ENCODE data around the gene SH3RF3.
"Not testable (repeated sequence)": the region's sequence is repeated elsewhere in the genome, so short reads cannot be mapped to it uniquely, and the experiment has no call there.

The SH3RF3 gene

DNA sequence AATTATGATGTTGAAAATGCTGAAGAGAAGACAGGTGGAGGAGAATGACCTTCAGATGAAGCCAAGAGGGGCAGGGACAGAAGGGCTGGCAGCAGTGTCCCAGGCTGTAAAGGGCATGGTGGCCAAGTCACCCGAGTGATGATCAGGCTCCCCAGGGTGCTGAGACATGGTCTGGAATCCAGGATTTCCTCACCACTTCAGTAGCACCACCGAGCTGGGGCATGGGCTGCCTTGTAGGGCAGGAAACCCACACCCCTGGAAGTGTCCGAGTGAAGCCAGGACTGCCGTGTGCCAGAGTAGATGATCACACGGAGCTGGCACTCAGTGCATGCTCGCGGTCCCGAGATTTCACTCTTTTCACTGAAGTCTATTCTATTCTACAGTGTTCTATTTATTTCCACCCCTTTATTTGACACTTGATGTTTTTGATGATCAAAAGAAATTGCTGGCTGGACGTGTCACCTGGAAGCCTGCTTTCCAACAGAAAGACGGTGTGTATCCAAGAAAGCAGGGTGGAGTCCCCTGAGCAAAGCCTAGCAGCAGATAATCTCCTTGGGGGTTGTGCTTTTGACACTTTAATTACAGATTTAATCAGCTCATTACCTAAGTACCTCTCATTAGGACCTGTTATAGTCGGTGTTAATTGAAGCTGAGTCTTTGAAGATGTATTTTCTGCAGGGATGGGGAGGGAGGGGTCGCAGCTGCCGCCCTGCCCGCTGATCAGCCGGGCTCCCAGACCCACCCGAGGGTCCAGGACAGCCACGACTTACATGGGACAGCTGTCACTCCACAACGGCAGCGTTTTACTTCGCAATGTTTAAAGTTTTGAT is 392.4 kb downstream of the SH3RF3 start:
- no peak for DNase-seq (ENCODE audit: low read depth in 2 of 2)

DNA sequence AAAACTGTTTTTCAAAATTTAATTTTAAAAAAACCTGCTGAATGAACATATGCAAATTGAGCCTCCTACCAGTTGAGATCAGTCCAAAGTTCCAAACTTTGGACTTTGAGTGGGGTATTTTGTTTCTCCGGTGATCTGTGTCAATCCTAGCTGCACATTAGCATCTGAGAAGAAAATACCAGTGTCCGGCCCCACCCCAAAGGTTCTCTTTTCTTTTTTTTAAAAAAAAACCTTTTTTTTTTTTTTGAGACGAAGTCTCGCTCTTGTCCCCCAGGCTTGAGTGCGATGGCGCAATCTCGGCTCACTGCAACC is 393.0 kb downstream of the SH3RF3 start:
- no peak for DNase-seq (ENCODE audit: low read depth in 2 of 2)

DNA sequence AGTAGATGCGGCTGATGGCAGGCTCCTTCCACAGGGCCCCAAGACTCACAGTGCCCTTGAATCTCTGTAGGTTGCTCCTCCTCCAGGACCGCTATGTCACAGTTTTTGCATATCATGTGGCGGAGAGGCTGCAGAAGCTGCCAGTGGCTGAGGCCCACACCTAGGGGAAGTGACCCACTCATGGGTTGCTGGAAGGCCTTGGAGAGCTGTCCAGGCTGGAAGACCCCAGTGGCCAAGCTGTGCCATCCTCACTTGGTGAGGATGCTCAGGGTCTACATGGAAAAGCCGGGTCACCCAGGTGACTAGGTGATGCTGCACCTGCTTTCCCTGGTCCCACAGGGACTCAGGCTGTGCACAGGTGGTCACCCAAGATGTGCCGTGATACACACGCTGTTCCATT is 394.1 kb downstream of the SH3RF3 start:
- no peak for DNase-seq (ENCODE audit: low read depth in 2 of 2)

DNA sequence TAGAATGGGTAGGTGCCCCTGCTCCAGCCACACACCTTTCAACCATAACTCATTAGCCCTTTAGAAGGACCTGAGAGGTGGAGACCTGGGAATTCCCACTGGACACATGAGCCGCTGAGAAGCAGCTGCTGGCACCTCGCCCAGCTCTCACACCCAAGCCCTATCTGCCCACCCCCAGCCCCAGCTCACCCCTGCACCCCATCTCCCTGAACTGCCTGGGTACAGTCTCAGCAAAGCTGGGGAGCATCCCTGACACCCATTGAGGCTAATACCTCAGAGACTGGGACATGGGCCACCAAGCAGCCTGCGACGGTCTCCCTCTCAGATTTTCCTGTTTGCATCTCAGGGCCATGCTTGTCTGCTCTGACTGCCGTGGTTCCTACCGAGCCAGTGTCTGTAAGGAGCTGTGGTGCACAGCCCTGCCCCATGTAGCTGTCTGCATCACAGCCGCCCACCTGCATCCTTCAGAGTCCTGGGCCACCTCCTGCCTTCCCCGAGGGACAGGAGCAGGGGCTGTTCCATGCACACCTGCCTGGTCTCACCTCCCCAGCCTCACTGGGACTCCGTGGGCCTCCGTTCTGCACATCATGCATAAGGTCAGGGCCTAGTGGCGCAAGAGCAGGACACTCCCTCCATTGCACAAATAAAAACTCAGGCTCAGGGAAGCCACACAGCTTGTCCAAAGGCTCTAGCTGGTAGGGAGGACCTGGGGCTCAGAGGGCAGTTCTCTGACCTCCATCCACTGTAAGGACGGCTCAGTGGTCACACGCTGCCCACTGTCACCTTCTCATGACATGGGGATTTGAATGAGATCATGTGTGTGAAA is 394.7 kb downstream of the SH3RF3 start:
- DNase-seq (ENCODE audit: low read depth in 2 of 2) = no peak

DNA sequence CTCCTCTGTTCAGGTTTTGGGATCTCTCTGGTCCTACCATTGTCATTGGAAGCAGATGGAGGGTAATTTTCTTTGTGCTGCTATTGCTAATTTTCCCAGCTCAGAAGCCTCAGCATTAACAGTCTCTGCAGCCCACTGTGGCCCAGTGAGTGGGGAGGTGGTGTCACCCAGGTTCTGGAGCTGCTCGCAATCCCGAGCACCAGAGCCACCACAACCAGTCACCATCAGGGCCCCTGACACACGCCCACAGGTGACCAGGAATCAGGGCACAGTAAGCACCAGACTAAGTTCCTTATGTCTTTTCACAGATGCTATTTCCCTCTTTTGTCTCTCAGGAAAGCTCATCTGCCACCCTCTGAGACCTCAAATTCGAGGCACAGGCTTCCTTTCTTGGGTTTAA is 396.8 kb downstream of the SH3RF3 start:
- no peak for DNase-seq (ENCODE audit: low read depth in 2 of 2)

DNA sequence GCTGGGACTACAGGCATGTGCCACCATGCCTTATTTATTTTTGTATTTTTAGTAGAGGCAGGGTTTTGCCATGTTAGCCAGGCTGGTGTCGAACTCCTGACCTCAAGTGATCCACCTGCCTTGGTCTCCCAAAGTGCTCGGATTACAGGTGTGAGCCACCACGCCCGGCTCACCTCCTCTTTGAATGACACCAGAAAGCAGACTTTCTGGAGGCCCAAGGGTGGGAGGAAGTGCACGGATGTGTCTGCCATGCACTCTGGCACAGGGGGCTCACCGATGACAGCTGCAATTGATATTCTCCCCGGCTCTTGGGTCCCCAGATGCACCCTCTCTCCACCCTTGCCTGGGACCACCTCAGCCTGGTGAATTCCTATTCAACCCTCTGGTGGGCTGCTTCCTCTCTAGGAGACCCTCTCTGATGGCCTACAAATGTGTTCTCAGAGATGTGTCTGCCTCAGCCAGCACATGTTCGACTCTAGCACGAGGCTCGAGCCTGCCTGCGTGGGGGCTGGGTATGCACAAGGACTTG is 397.5 kb downstream of the SH3RF3 start:
- no peak for DNase-seq (ENCODE audit: low read depth in 2 of 2)

DNA sequence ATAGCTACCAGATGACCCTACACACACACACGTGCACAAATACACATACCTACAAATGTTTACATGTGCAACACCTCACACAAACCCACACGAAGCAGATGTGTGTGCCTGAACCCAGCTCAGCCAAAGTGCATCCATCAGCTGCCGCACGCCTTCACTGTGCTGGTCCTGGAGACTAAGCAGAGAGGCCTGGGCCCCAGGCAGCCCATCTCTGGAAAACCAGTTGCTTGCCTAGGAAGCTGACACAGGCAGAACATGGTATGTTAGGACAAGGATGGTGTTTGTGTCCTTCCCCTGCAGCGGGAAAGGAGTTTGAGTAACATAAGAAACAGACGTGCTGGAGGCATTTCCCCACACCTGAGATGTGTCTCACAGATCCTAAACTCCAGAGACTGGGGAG is 398.1 kb downstream of the SH3RF3 start:
- DNase-seq (ENCODE audit: low read depth in 2 of 2) = no peak

DNA sequence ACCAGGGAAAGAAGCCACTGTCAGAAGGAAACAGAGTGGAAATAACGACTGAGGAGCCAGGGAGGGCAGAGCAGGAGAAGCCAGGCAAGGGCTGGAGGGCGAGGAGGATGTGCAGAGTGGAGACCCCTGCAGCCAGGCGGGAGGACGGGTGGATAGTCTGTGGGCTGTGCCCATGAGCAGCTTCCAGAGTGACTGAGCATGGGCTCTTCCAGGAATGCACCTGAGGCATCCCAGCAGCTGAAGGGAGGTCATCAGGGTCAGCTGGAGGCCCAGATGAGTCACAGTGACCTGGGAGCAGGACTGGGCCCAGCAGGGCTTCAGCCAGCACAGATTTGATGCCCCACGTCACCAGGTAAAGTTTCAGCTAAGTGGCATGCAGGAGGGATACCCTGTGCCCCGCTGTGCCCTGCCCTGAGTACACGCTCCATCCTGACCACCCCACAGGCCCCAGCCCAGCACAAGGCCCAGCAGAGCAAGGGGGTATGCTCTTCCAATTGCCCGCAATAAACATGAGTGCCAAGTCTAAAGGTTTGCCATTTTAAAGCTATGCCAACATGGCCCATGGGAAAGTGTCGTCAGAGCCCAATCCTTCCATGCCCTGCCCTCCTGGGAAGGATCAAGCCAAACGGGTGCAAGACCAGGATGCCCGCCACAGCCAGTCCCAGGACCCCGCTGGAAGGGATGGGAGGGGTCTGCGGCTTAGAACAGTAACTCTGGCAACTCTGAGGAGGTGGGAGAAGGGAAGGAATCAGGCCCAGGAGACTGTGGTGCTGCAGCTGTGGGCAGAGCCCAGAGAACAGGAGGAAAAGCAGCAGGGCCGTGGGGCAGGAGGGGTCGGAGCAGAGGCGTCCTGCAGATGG is 399.1 kb downstream of the SH3RF3 start:
- DNase-seq (ENCODE audit: low read depth in 2 of 2) = no peak

DNA sequence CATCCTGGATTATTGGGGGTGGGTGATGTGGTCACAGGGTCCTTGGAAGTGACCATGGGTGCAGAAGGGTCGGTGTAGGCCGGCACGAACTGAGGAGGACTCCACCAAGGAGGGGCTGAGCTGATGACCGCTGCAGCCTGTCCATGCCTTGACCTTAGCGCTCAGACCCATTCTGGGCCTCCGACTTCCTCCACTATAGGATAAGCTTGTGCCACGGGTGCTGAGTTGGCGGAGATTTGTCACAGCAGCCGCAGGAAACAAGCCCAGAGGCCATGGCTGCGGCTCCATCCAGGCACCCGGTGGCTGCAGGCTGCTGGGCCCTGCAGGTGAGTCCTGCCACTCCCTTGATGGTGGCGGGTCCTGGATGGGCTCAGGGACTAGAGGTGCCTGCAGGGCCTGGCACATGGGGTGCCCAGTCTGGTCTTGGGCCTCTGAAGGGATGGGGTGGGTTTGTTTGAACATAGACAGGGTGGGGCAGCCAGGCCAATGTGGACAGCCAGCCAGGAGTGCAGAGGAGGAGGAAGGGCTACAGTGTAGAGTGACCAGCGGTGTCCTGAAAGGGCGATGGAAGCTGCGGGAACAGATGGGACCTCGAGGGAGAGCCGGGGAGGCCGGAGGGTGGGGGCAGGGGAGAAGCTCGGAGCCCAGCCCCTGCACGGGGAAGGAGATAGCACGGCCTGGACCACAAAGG is 400.0 kb downstream of the SH3RF3 start:
- no peak for DNase-seq (ENCODE audit: low read depth in 2 of 2)

DNA sequence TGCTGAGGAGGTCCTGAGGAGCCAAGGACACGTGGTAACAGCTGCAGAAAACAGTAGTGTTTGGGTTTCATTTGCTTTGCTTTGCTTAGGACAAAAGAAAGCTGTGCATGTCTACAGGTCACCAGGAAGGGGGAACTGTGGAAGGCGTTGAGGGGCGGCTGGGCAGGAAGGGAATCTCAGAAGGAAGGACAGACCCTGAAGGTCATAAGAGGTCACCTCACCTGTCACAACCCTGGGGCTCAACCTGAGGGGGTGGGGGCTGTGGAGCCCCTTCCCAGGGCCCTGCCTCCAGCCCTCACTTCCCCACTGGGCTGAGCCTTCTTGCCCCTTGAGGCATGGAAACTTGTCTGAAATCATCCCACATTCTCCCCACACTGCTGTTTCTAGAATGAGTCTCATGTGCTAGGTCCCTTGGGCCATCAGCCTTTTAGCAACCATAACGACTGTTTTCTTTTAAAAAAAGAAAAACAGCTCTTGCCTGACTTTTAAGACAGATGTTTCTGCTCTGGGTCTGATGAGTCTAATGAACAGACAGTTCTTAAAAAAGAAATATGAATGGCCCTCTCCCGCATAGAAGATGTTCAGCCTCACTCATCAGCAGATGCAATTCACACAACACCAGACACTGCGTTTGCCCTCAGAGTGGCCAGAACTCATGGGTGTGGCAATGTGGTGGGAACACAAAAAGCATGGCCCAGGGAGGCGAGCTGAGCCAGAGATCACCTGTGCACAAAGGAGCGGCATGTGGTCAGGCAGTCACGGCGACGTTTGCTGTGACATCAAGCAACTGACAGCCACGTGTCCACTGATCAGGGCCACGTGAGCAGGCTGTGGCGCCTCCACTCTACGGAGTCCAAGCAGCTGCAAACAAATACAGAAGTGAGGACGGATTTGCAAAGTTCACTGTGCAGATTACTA is 400.8 kb downstream of the SH3RF3 start:
- DNase-seq (ENCODE audit: low read depth in 2 of 2) = no peak

DNA sequence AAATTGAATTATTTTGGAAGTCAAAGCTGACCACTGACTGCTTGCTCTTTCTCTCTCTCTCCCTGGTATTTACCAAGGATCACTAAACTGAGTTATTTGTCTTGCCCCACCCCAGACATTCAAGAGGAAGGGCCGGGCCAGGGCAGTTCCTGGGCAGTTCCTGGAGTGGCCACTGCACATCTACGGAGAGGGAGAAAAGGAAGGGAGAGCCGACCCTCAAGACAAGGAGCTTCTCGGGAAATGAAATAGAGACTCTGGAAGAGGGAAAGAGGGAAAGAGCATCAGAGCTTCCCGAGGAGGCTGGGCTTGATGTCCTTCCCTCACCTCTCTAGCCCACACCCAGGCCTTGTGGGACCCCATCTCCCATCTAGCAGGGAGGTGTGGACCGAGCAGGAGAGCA is 401.7 kb downstream of the SH3RF3 start:
- DNase-seq (ENCODE audit: low read depth in 2 of 2) = no peak

DNA sequence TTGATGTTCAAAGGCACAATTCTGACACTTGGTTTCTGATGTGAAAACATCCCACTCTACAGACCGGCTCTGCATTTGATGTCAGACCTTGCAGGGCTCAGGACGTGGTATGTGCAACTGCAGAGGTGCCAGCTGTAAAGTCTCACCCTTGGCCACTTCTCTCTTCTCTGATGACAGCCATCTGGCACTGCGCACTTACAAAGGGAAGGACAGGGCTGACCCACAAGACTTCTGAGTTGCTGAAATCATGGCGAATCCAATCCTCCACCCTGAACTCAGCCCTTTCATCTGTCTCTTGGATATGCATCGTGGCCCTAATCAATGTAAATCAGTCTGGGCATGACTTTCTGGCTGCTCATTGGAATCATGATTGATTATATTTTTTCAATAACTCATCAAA is 402.2 kb downstream of the SH3RF3 start:
- DNase-seq (ENCODE audit: low read depth in 2 of 2) = no peak

DNA sequence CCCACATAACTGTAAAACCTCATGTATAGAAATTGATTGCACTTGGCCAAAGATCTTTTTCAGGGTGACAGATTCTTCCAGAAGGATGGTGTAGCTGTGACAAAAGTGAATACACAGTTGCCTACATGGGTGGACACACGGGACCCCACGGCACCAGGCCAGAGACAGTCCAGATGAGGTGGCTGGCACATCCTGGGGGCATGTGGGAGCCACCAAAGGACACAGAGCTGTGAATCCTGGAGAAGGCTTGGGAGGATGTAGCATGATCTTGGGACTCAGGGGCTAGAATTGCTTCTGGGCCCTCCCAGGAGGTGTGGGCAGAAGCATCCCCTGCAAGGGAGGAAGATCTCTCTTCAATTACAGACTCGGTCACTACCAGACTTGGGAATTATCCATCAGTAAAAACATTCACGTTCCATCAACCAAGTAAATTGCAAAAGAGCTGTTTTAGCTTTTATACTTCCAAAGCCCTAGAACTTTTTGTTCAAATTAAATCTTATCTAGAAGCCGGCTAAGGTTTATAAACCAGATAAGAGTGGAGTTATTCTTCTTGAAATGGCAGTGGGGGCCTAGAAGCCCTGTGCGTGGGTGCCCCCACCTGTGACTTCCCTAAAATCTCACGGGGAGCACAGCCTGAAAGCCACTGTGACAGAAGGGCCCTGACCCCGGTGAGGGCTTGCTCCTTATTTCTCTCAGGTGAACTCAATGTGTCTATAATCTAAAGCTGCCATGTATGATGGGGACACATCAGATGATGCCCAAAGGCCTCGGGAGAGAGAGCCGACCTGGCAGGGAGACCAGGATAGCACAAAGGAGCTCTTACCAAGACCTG is 403.1 kb downstream of the SH3RF3 start:
- DNase-seq (ENCODE audit: low read depth in 2 of 2) = no peak

DNA sequence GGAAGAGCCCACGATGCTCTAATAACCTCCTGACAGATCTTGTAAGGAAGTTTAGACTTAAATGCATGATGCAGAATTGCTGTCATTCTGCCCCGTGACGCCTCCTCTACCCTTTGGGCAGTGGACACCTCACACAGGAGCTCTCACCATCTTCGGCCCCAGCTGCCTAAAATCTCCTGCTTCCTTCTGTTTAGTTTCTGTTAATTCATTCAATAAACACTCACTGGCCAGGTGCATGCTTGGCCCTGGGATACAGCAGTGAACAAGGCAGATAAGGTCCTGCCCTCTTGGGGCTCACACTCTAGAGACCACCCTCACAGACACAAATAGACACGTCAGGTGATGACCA is 403.7 kb downstream of the SH3RF3 start:
- no peak for DNase-seq (ENCODE audit: low read depth in 2 of 2)

DNA sequence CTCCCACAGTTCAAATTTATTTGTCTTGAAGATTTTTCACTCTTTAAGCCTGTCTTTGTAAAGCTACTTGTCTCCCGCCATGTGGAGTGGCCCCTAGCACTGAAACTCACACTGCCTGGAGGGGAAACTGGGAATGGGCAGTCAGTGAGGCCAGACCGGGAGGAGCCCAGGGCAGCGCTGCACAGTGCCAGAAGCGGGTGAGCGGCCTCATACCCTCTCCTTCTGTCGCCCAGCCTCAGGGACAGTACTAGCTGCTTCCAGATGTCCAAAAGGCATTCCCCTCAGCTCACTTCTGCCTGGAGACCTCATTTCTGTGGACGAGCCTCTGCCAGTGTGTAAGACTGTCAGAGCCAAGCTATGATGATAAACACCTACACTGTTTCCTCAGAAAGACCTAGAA is 404.8 kb downstream of the SH3RF3 start:
- DNase-seq (ENCODE audit: low read depth in 2 of 2) = no peak

DNA sequence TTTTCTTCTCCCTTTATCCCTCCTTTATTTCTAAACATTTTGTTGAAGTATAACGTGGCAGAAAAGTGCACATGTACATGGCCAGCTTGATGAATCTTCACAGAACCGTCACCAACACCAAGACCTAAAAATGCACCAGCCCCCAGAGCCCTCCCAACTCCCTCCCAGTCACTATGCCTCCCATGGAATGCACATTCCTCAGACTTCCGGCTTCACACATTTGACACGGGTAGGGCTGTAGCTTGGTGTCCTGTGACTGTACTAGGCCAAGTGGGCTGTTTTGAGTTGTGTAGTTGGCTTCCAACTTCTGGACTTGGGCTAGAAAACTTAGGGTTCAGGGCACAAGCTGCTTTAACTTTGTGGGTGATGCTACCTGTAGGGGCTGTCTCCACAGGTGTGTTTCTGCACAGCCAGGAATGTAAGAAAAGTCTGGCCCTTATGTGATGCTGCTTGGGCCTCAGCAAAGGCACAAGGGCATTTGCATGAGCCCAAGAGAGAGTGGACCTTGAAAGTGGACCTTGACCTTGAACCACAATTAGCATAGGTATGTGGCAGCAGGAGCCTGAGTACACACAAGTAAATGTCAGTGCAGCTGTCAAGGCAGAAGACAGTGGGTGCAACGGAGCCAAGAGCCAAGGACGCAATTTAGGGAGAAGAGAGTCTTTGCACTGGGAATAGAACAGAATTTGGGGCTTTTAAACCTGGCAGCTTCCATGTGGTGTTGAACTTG is 406.4 kb downstream of the SH3RF3 start:
- no peak for DNase-seq (ENCODE audit: low read depth in 2 of 2)

DNA sequence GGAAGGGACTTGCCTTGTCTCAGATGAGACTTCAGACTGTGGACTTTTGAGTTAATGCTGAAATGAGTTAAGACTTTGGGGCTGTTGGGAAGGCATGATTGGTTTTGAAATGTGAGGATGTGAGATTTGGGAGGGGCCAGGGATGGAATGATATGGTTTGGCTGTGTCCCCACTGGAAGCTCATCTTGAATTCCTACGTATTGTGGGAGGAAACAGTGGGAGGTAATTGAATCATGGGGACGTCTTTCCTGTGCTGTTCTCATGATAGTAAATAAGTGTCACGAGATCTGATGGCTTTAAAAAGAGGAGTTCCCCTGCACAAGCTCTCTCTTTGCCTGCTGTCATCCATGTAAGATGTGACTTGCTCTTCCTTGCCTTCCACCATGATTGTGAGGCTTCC is 407.6 kb downstream of the SH3RF3 start:
- DNase-seq (ENCODE audit: low read depth in 2 of 2) = not testable (repeated sequence)

DNA sequence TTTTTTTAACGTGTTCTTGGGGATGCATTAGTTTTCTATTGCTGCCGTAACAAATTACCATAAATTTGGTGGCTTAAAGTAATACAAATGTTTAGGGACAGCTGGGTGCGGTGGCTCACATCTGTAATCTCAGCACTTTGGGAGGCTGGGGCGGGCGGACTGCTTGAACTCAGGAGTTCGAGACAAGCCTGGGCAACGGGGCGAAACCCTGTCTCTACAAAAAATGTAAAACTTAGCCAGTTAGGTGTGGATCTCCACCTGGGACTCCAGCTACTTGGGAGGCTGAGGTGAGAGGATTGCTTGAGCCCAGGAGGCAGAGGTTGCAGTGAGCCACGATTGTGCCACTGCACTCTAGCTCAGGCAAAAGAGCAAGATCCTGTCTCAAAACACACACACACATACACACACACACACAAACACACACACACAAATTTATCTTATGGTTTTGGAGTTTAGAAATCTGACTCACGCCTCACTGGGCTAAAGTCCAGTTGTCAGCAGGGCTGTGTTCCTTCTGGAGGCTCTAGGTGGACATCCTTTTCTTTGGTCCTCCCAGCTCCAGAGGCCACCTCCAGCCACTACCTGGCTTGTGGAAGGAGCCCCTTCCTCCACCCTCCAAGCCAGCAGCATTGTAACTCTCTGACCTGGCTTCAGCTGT is 408.7 kb downstream of the SH3RF3 start:
- no peak for DNase-seq (ENCODE audit: low read depth in 2 of 2)

Data from stimulated activated CD8-positive, alpha-beta memory T cell treated with anti-CD3 and anti-CD28 coated beads, Interleukin-7, amount 100 ng/mL, for 4 hours (primary cell).